PC-9 (cell line): Measurements from ENCODE around the gene CERS3. TPM values are rescaled to one million over a fixed set of nuclear protein-coding genes. Genes with fewer than 3 reads are reported as not detected.
"Not testable (repeated sequence)": the region's sequence is repeated elsewhere in the genome, so short reads cannot be mapped to it uniquely, and the experiment has no call there.

Source experiments
- BruUV-seq: library from RNA; stranded (reverse); fragments of 400-500 nt; replicated peaks from 2 replicates; lab custom pipeline; 2021; lab: Mats Ljungman, UMichigan
- CTCF ChIA-PET: fragments of 300-600 bp; sonication (Branson Sonifier 250); formaldehyde crosslinking; loops from one replicate; lab custom pipeline; 2022; ENCODE audit warnings: antibody characterized with exemption; lab: Charles Lee
- POLR2A ChIA-PET: fragments of 300-600 bp; sonication (Branson Sonifier 250); formaldehyde crosslinking; loops from one replicate; lab custom pipeline; 2022; ENCODE audit warnings: antibody characterized with exemption; ENCODE audit not compliant: unreplicated experiment; lab: Charles Lee
- DNase-seq, 2 experiments: peaks; one replicate each; pipeline versions ENCODE4 v3.0.0 to v3.0.0-alpha.2; 2015 to 2022; ENCODE audit warnings: mixed read lengths in 1 of 2
- H2AFZ ChIP-seq: fragments of 200-600 bp; sonication (generic); 2 replicates; pipeline ENCODE4 v1.8.1; 2017; ENCODE audit warnings: antibody characterized with exemption
- H3F3A ChIP-seq: fragments of 200-600 bp; sonication (generic); 2 replicates; pipeline ENCODE4 v1.8.1; 2017; ENCODE audit warnings: antibody characterized with exemption, mild to moderate bottlenecking, low read depth; ENCODE audit not compliant: insufficient read depth
- H3K27ac ChIP-seq: fragments of 200-600 bp; sonication (generic); 2 replicates; pipeline ENCODE4 v1.6.1; 2016; ENCODE audit warnings: mixed run types
- H3K27me3 ChIP-seq: fragments of 200-600 bp; sonication (generic); 2 replicates; pipeline ENCODE4 v1.6.1; 2016; ENCODE audit warnings: low read depth, mixed run types; ENCODE audit not compliant: insufficient read depth
- H3K36me3 ChIP-seq: fragments of 200-600 bp; sonication (generic); 2 replicates; pipeline ENCODE4 v1.6.1; 2016; ENCODE audit warnings: low read depth, mixed run types
- H3K4me1 ChIP-seq: fragments of 200-600 bp; sonication (generic); replicated peaks from 2 replicates; pipeline ENCODE4 v1.6.1; 2016; ENCODE audit warnings: mixed run types; ENCODE audit not compliant: insufficient read depth
- H3K4me2 ChIP-seq: fragments of 200-600 bp; sonication (generic); 2 replicates; pipeline ENCODE4 v1.6.1; 2017; ENCODE audit warnings: mixed run types
- H3K4me3 ChIP-seq: fragments of 200-600 bp; sonication (generic); 2 replicates; pipeline ENCODE4 v1.6.1; 2016; ENCODE audit warnings: mixed run types
- H3K79me2 ChIP-seq: fragments of 200-600 bp; sonication (generic); 2 replicates; pipeline ENCODE4 v1.6.1; 2017; ENCODE audit warnings: low read depth, mixed run types
- H3K9me2 ChIP-seq: fragments of 200-600 bp; sonication (generic); 2 replicates; pipeline ENCODE4 v1.8.1; 2017; ENCODE audit warnings: mild to moderate bottlenecking; ENCODE audit not compliant: insufficient read depth
- H3K9me3 ChIP-seq: fragments of 200-600 bp; sonication (generic); 2 replicates; pipeline ENCODE4 v1.8.1; 2016; ENCODE audit warnings: low read depth; ENCODE audit not compliant: insufficient read depth
- H4K20me1 ChIP-seq: fragments of 200-600 bp; sonication (generic); 2 replicates; pipeline ENCODE4 v1.8.1; 2017; ENCODE audit not compliant: insufficient read depth
- CTCF ChIP-seq: fragments of 200-600 bp; sonication (generic); conservative IDR thresholded peaks from 2 replicates; pipeline ENCODE4 v1.6.1; 2017; ENCODE audit warnings: mixed run types, antibody characterized with exemption, mild to moderate bottlenecking, moderate library complexity
- EZH2 ChIP-seq: fragments of 200-600 bp; sonication (generic); IDR thresholded peaks from 2 replicates; pipeline ENCODE4 v1.8.0; 2017; ENCODE audit warnings: antibody characterized with exemption, low read depth
- intact Hi-C: fragments of 100-400 bp; cut with micrococcal nuclease; formaldehyde crosslinking; loops from one replicate; pipeline ENCODE4 v1.10.0; 2022; ENCODE audit not compliant: unreplicated experiment
- total RNA-seq: library from RNA; stranded (reverse); gene quantifications from 2 replicates; pipeline ENCODE4 v1.2.3, GENCODE V29; 2021

Gene CERS3
- total RNA-seq, 1 experiment from 2014 or later = not detected

GRCh38 chr15:100457201-100457600, 71.5 kb downstream of the CERS3 start:
- TF ChIP-seq EZH2 (no peak), CTCF (no peak)
- no peaks in the 10 kb centered on the region for H3F3A ChIP-seq
- no peaks in the 10 kb centered on the region for H3K36me3 ChIP-seq
- H3K9me2 ChIP-seq = no peaks in the 10 kb centered on the region
- DNase-seq = no peak
- CTCF ChIA-PET = no interaction called here
- H3K27ac ChIP-seq = no peak overlapping the region
- H3K4me1 ChIP-seq = no peaks in the 10 kb centered on the region
- no peaks in the 10 kb centered on the region for H3K9me3 ChIP-seq
- H3K4me3 ChIP-seq = no peak overlapping the region
- BruUV-seq = no TSS peak
- intact Hi-C loops = no loop called here
- POLR2A ChIA-PET = no interaction called here
- no peaks in the 10 kb centered on the region for H3K27me3 ChIP-seq
- no peak overlapping the region for H2AFZ ChIP-seq
- H3K79me2 ChIP-seq = no peaks in the 10 kb centered on the region
- no peak overlapping the region for H3K4me2 ChIP-seq
- no peaks in the 10 kb centered on the region for H4K20me1 ChIP-seq

DNA sequence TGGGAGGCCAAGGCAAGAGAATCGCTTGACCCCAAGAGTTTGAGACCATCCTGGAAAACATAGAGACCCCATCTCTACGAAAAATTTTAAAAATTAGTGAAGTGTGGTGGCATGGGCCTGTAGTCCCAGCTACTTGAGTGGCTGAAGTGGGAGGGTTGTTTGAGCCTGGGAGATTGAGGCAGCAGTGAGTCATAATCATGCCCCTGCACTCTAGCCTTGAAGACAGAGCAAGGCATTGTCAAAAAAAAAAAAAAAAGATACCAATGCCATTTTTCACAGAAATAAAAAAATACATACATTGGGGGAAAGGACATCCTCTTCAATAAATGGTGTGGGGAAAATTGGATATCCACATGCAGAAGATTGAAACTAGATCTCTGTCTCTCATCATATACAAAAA, 74.6 kb downstream of the CERS3 start:
- Histone ChIP-seq H4K20me1 (no peaks in the 10 kb centered on the region), H3K27me3 (no peaks in the 10 kb centered on the region), H3K27ac (no peak overlapping the region), H3K9me3 (no peaks in the 10 kb centered on the region), H3K36me3 (no peaks in the 10 kb centered on the region), H3K4me1 (no peaks in the 10 kb centered on the region), H3K4me2 (no peak overlapping the region), H2AFZ (no peak overlapping the region), H3F3A (no peaks in the 10 kb centered on the region), H3K79me2 (no peaks in the 10 kb centered on the region), H3K9me2 (no peaks in the 10 kb centered on the region), H3K4me3 (no peak overlapping the region)
- POLR2A ChIA-PET = interaction anchor here (0.7 kb wide), 1 partner anchor 22 kb away, joined by 3 read pairs; no protein-coding TSS in a partner anchor
- intact Hi-C loops = no loop called here
- no peak for DNase-seq
- CTCF ChIA-PET = no interaction called here
- BruUV-seq = no TSS peak
- TF ChIP-seq CTCF = no peak
- TF ChIP-seq EZH2 = no peak

GRCh38 chr15:100448481-100448880, 80.3 kb downstream of the CERS3 start:
- no peaks in the 10 kb centered on the region for H3F3A ChIP-seq
- no peak overlapping the region for H3K4me2 ChIP-seq
- no peaks in the 10 kb centered on the region; the same call in 1 of the 2 replicates for H3K27me3 ChIP-seq
- H3K27ac ChIP-seq = no peak overlapping the region
- intact Hi-C loops = no loop called here
- no peaks in the 10 kb centered on the region for H3K9me2 ChIP-seq
- TF ChIP-seq EZH2 = no peak
- no peak for TF ChIP-seq CTCF
- no peak overlapping the region for H3K4me3 ChIP-seq
- BruUV-seq = no TSS peak
- H3K36me3 ChIP-seq = no peaks in the 10 kb centered on the region
- H3K79me2 ChIP-seq = no peaks in the 10 kb centered on the region
- H2AFZ ChIP-seq = no peak overlapping the region
- POLR2A ChIA-PET = no interaction called here
- no peaks in the 10 kb centered on the region for H4K20me1 ChIP-seq
- CTCF ChIA-PET = no interaction called here
- H3K4me1 ChIP-seq = no peaks in the 10 kb centered on the region
- no peaks in the 10 kb centered on the region for H3K9me3 ChIP-seq
- no peak for DNase-seq

- H3K4me3 ChIP-seq, H4K20me1 ChIP-seq, H3K9me2 ChIP-seq, POLR2A ChIA-PET, H2AFZ ChIP-seq, CTCF ChIA-PET, BruUV-seq, intact Hi-C loops, H3K4me1 ChIP-seq, H3K36me3 ChIP-seq, H3K9me3 ChIP-seq, H3K4me2 ChIP-seq, H3K27ac ChIP-seq, H3F3A ChIP-seq, H3K79me2 ChIP-seq, DNase-seq: not testable (repeated sequence)
- H3K27me3 ChIP-seq = peaks cover 18% of the 10 kb centered on the region; the same call in 1 of the 2 replicates
Observed at GRCh38 chr15:100441063-100441462, 87.7 kb downstream of the CERS3 start.
